ENCODE measurements around the gene RAB31.

DNA sequence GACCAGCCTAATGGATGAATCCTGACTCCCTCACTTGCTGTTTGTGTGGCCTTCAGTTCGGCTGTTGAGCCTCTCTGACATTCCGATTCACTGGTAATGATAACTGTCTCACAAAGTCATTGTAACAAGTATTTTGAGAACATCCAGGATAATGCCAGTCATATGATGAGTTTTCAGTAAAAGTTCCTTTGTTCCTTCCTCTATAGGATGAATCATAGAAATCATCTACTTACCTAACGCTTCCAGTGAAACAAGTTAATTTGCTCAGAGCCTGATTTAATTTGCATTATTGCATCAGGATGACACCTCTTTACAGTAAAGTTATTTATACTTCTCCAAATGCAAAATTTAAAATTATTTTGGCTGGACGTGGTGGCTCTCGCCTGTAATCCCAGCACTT is 32.0 kb downstream of the RAB31 start:
- TF ChIP-seq, protein P1, sequence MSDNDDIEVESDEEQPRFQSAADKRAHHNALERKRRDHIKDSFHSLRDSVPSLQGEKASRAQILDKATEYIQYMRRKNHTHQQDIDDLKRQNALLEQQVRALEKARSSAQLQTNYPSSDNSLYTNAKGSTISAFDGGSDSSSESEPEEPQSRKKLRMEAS (CRISPR knock-in tag; IDR thresholded peaks at IDR 0.05): no peak
- TF ChIP-seq, protein P2, sequence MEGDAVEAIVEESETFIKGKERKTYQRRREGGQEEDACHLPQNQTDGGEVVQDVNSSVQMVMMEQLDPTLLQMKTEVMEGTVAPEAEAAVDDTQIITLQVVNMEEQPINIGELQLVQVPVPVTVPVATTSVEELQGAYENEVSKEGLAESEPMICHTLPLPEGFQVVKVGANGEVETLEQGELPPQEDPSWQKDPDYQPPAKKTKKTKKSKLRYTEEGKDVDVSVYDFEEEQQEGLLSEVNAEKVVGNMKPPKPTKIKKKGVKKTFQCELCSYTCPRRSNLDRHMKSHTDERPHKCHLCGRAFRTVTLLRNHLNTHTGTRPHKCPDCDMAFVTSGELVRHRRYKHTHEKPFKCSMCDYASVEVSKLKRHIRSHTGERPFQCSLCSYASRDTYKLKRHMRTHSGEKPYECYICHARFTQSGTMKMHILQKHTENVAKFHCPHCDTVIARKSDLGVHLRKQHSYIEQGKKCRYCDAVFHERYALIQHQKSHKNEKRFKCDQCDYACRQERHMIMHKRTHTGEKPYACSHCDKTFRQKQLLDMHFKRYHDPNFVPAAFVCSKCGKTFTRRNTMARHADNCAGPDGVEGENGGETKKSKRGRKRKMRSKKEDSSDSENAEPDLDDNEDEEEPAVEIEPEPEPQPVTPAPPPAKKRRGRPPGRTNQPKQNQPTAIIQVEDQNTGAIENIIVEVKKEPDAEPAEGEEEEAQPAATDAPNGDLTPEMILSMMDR (IDR thresholded peaks at IDR 0.05): no peak
- TF ChIP-seq, protein P3, sequence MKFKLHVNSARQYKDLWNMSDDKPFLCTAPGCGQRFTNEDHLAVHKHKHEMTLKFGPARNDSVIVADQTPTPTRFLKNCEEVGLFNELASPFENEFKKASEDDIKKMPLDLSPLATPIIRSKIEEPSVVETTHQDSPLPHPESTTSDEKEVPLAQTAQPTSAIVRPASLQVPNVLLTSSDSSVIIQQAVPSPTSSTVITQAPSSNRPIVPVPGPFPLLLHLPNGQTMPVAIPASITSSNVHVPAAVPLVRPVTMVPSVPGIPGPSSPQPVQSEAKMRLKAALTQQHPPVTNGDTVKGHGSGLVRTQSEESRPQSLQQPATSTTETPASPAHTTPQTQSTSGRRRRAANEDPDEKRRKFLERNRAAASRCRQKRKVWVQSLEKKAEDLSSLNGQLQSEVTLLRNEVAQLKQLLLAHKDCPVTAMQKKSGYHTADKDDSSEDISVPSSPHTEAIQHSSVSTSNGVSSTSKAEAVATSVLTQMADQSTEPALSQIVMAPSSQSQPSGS (CRISPR knock-in tag; IDR thresholded peaks at IDR 0.05; ENCODE audit: borderline replicate concordance, low read depth): no peak
- no peak for TF ChIP-seq ESRRA (CRISPR knock-in tag; IDR thresholded peaks at IDR 0.05; ENCODE audit: borderline replicate concordance)
- no peak for TF ChIP-seq ELF4 (CRISPR knock-in tag; IDR thresholded peaks at IDR 0.05; ENCODE audit: low read depth)
- TF ChIP-seq ZNF416 (CRISPR knock-in tag; IDR thresholded peaks at IDR 0.05): no peak
- TF ChIP-seq NR1H2 (CRISPR knock-in tag; IDR thresholded peaks at IDR 0.05): no peak
- TF ChIP-seq, protein P4, sequence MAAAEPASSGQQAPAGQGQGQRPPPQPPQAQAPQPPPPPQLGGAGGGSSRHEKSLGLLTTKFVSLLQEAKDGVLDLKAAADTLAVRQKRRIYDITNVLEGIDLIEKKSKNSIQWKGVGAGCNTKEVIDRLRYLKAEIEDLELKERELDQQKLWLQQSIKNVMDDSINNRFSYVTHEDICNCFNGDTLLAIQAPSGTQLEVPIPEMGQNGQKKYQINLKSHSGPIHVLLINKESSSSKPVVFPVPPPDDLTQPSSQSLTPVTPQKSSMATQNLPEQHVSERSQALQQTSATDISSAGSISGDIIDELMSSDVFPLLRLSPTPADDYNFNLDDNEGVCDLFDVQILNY (CRISPR knock-in tag; IDR thresholded peaks at IDR 0.05): no peak
- TF ChIP-seq SP1 (CRISPR knock-in tag; conservative IDR thresholded peaks at IDR 0.05): no peak
- TF ChIP-seq ZNF138 (CRISPR knock-in tag; conservative IDR thresholded peaks at IDR 0.05): no peak
- TF ChIP-seq RELA (CRISPR knock-in tag; IDR thresholded peaks at IDR 0.05; ENCODE audit: borderline replicate concordance): no peak
- TF ChIP-seq, protein P5, sequence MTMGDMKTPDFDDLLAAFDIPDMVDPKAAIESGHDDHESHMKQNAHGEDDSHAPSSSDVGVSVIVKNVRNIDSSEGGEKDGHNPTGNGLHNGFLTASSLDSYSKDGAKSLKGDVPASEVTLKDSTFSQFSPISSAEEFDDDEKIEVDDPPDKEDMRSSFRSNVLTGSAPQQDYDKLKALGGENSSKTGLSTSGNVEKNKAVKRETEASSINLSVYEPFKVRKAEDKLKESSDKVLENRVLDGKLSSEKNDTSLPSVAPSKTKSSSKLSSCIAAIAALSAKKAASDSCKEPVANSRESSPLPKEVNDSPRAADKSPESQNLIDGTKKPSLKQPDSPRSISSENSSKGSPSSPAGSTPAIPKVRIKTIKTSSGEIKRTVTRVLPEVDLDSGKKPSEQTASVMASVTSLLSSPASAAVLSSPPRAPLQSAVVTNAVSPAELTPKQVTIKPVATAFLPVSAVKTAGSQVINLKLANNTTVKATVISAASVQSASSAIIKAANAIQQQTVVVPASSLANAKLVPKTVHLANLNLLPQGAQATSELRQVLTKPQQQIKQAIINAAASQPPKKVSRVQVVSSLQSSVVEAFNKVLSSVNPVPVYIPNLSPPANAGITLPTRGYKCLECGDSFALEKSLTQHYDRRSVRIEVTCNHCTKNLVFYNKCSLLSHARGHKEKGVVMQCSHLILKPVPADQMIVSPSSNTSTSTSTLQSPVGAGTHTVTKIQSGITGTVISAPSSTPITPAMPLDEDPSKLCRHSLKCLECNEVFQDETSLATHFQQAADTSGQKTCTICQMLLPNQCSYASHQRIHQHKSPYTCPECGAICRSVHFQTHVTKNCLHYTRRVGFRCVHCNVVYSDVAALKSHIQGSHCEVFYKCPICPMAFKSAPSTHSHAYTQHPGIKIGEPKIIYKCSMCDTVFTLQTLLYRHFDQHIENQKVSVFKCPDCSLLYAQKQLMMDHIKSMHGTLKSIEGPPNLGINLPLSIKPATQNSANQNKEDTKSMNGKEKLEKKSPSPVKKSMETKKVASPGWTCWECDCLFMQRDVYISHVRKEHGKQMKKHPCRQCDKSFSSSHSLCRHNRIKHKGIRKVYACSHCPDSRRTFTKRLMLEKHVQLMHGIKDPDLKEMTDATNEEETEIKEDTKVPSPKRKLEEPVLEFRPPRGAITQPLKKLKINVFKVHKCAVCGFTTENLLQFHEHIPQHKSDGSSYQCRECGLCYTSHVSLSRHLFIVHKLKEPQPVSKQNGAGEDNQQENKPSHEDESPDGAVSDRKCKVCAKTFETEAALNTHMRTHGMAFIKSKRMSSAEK (CRISPR knock-in tag; IDR thresholded peaks at IDR 0.05; ENCODE audit: borderline replicate concordance): no peak
- TF ChIP-seq KAT7 (CRISPR knock-in tag; IDR thresholded peaks at IDR 0.05; ENCODE audit: borderline replicate concordance): no peak

Measured in WTC11 (cell line).